ENCODE measurements around the gene NHS.

NHS gene

GRCh38 chrX:17585006-17585405 lies 210.0 kb downstream of the NHS start:
- H3K9ac ChIP-seq (ENCODE audit: low read length), result no peak overlapping the region
- no peak overlapping the region for H3K4me2 ChIP-seq (ENCODE audit: low read depth, low read length)
- no peaks in the 10 kb centered on the region for H3K9me3 ChIP-seq (replicated peaks; ENCODE audit: insufficient read depth, low read length)
- no peak for TF ChIP-seq EZH2 (optimal IDR thresholded peaks at IDR 0.05; ENCODE audit: low read depth, low read length)
- TF ChIP-seq, protein P1, sequence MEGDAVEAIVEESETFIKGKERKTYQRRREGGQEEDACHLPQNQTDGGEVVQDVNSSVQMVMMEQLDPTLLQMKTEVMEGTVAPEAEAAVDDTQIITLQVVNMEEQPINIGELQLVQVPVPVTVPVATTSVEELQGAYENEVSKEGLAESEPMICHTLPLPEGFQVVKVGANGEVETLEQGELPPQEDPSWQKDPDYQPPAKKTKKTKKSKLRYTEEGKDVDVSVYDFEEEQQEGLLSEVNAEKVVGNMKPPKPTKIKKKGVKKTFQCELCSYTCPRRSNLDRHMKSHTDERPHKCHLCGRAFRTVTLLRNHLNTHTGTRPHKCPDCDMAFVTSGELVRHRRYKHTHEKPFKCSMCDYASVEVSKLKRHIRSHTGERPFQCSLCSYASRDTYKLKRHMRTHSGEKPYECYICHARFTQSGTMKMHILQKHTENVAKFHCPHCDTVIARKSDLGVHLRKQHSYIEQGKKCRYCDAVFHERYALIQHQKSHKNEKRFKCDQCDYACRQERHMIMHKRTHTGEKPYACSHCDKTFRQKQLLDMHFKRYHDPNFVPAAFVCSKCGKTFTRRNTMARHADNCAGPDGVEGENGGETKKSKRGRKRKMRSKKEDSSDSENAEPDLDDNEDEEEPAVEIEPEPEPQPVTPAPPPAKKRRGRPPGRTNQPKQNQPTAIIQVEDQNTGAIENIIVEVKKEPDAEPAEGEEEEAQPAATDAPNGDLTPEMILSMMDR (IDR thresholded peaks at IDR 0.05; ENCODE audit: low read length), result no peak
- no peak for TF ChIP-seq EZH2phosphoT487 (IDR thresholded peaks at IDR 0.05; ENCODE audit: low read length)
- no peak overlapping the region for H3K4me3 ChIP-seq (ENCODE audit: low read length)
- no peak overlapping the region for H2AFZ ChIP-seq (ENCODE audit: low read length)
- H3K9me2 ChIP-seq (replicated peaks; ENCODE audit: insufficient read depth, low read length), result no peaks in the 10 kb centered on the region
- no peaks in the 10 kb centered on the region for H3K79me2 ChIP-seq (ENCODE audit: low read length)
- no peaks in the 10 kb centered on the region for H3K36me3 ChIP-seq (replicated peaks; ENCODE audit: insufficient read depth, low read length)
- no peaks in the 10 kb centered on the region for H4K20me1 ChIP-seq (ENCODE audit: insufficient read depth, low read length)
- no peak for DNase-seq
- no peaks in the 10 kb centered on the region for H3K4me1 ChIP-seq (ENCODE audit: low read length)
- H3K27ac ChIP-seq (ENCODE audit: low read length), result no peak overlapping the region
- no peaks in the 10 kb centered on the region for H3F3A ChIP-seq (ENCODE audit: insufficient read depth, low read length)
- H3K27me3 ChIP-seq (replicated peaks; ENCODE audit: insufficient read depth, low read length), result no peaks in the 10 kb centered on the region

DNA sequence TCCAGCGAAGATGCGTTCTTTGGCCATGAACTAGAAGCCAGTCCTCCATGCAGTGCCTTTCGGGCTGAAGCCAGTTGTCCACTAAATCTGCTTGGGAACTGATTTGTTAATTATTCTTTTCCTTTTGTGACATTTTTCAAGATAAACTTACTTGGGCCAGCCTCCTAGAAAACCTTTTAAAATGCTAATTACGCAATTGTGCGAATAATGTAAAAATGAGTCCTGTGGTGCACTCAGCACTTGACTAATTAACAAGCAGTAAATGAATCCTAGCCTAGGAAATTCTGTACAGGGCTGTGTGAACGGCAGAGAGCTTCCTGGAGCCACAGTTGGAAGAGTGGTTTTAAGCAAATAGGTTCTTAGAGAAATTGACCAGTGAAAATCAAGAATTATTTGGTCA lies 212.4 kb downstream of the NHS start:
- Histone ChIP-seq H3K9me2 (replicated peaks; ENCODE audit: insufficient read depth, low read length) (no peaks in the 10 kb centered on the region), H3K27ac (ENCODE audit: low read length) (no peak overlapping the region), H3F3A (ENCODE audit: insufficient read depth, low read length) (no peaks in the 10 kb centered on the region), H3K4me3 (ENCODE audit: low read length) (no peak overlapping the region), H3K4me2 (ENCODE audit: low read depth, low read length) (no peak overlapping the region), H3K79me2 (ENCODE audit: low read length) (no peaks in the 10 kb centered on the region), H3K9me3 (replicated peaks; ENCODE audit: insufficient read depth, low read length) (no peaks in the 10 kb centered on the region), H3K4me1 (ENCODE audit: low read length) (peaks cover 5% of the 10 kb centered on the region), H3K9ac (ENCODE audit: low read length) (no peak overlapping the region), H4K20me1 (ENCODE audit: insufficient read depth, low read length) (no peaks in the 10 kb centered on the region), H3K27me3 (replicated peaks; ENCODE audit: insufficient read depth, low read length) (no peaks in the 10 kb centered on the region), H2AFZ (ENCODE audit: low read length) (no peak overlapping the region), H3K36me3 (replicated peaks; ENCODE audit: insufficient read depth, low read length) (no peaks in the 10 kb centered on the region)
- no peak for TF ChIP-seq EZH2phosphoT487 (IDR thresholded peaks at IDR 0.05; ENCODE audit: low read length)
- no peak for DNase-seq

GRCh38 chrX:17588303-17588702 lies 213.3 kb downstream of the NHS start:
- DNase-seq, result no peak
- Histone ChIP-seq H2AFZ (ENCODE audit: low read length) (no peak overlapping the region), H3K36me3 (replicated peaks; ENCODE audit: insufficient read depth, low read length) (no peaks in the 10 kb centered on the region), H4K20me1 (ENCODE audit: insufficient read depth, low read length) (no peaks in the 10 kb centered on the region), H3F3A (ENCODE audit: insufficient read depth, low read length) (no peaks in the 10 kb centered on the region), H3K9ac (ENCODE audit: low read length) (no peak overlapping the region), H3K79me2 (ENCODE audit: low read length) (no peaks in the 10 kb centered on the region), H3K27me3 (replicated peaks; ENCODE audit: insufficient read depth, low read length) (no peaks in the 10 kb centered on the region), H3K4me1 (ENCODE audit: low read length) (peaks cover 10% of the 10 kb centered on the region), H3K27ac (ENCODE audit: low read length) (no peak overlapping the region), H3K9me3 (replicated peaks; ENCODE audit: insufficient read depth, low read length) (no peaks in the 10 kb centered on the region), H3K4me3 (ENCODE audit: low read length) (no peak overlapping the region), H3K9me2 (replicated peaks; ENCODE audit: insufficient read depth, low read length) (no peaks in the 10 kb centered on the region), H3K4me2 (ENCODE audit: low read depth, low read length) (no peak overlapping the region)
- TF ChIP-seq EZH2phosphoT487 (IDR thresholded peaks at IDR 0.05; ENCODE audit: low read length) (no peak), EZH2 (optimal IDR thresholded peaks at IDR 0.05; ENCODE audit: low read depth, low read length) (no peak)
- TF ChIP-seq, protein P1 (IDR thresholded peaks at IDR 0.05; ENCODE audit: low read length), result no peak

DNA sequence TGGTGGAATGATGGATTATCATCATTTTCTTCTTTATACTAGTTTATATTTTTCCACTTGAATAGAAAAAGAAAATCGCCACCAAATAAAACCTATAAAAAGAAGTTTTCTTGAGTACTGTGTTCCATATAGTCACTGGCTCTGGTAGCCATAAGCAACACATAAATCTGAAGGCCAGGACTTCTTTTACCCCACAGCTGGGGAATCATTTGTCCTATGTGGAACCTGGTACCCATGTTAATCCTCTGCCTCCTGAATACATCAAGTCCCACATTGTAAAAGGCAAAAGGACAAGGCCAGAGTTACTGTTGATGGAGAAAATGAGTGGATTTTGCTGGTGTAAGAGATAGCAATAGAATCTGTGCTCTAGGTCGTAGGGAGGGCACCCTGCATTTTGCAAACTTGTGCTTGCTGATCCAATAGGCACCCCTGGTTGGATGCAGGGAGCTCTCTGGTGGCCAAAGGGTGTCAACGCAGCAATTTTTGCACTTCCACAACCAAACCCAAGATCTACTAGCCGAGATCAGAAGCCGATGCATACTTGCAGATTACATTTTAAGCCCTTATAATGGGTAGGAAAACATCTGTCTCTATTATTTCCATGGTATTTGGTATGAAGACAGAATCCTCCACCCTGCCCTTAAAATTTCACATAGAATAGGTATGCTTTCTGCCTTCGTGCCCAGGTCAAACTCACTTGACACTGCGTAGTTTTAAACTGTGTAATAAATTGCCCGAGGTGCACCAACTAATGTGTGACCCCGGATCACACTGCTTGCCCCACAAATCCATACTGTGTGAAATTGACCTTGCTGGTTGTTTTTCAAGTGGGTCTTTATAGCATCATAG lies 216.1 kb downstream of the NHS start:
- Histone ChIP-seq H3K27me3 (replicated peaks; ENCODE audit: insufficient read depth, low read length) (no peaks in the 10 kb centered on the region), H3F3A (ENCODE audit: insufficient read depth, low read length) (peaks cover 3% of the 10 kb centered on the region; the same call in 1 of the 2 replicates), H2AFZ (ENCODE audit: low read length) (peak overlapping the region; percentile 74), H3K4me3 (ENCODE audit: low read length) (peak overlapping the region; percentile 54; the same call in 1 of the 2 replicates), H3K36me3 (replicated peaks; ENCODE audit: insufficient read depth, low read length) (no peaks in the 10 kb centered on the region), H3K9me3 (replicated peaks; ENCODE audit: insufficient read depth, low read length) (no peaks in the 10 kb centered on the region), H3K9ac (ENCODE audit: low read length) (peak overlapping the region; percentile 38; the same call in 1 of the 2 replicates), H3K27ac (ENCODE audit: low read length) (peak overlapping the region; percentile 45; the same call in 1 of the 2 replicates), H4K20me1 (ENCODE audit: insufficient read depth, low read length) (no peaks in the 10 kb centered on the region), H3K79me2 (ENCODE audit: low read length) (no peaks in the 10 kb centered on the region), H3K9me2 (replicated peaks; ENCODE audit: insufficient read depth, low read length) (no peaks in the 10 kb centered on the region), H3K4me1 (ENCODE audit: low read length) (peaks cover 28% of the 10 kb centered on the region), H3K4me2 (ENCODE audit: low read depth, low read length) (peak overlapping the region; percentile 92)
- DNase-seq, result peak; percentile 72
- TF ChIP-seq, protein P1 (IDR thresholded peaks at IDR 0.05; ENCODE audit: low read length), result peak; percentile 71
- no peak for TF ChIP-seq EZH2 (optimal IDR thresholded peaks at IDR 0.05; ENCODE audit: low read depth, low read length)
